GM20000 (cell line): Measurements from ENCODE around the gene NUDT8.
"Not testable (repeated sequence)": the region's sequence is repeated elsewhere in the genome, so short reads cannot be mapped to it uniquely, and the experiment has no call there.

Source experiments
- DNase-seq: peaks from one replicate; pipeline ENCODE4 v3.0.0; 2012; ENCODE audit warnings: low spot score
- TF ChIP-seq, protein P1 (sequence below): IDR thresholded peaks from 2 replicates; pipeline ENCODE4 v1.5.1; 2012; ENCODE audit warnings: mild to moderate bottlenecking, control low read depth; ENCODE audit errors: extremely low read depth, missing control alignments

Gene NUDT8

GRCh38 chr11:67626970-67627369 is 2.8 kb downstream of the NUDT8 start:
- DNase-seq: no peak
- TF ChIP-seq, protein P1, sequence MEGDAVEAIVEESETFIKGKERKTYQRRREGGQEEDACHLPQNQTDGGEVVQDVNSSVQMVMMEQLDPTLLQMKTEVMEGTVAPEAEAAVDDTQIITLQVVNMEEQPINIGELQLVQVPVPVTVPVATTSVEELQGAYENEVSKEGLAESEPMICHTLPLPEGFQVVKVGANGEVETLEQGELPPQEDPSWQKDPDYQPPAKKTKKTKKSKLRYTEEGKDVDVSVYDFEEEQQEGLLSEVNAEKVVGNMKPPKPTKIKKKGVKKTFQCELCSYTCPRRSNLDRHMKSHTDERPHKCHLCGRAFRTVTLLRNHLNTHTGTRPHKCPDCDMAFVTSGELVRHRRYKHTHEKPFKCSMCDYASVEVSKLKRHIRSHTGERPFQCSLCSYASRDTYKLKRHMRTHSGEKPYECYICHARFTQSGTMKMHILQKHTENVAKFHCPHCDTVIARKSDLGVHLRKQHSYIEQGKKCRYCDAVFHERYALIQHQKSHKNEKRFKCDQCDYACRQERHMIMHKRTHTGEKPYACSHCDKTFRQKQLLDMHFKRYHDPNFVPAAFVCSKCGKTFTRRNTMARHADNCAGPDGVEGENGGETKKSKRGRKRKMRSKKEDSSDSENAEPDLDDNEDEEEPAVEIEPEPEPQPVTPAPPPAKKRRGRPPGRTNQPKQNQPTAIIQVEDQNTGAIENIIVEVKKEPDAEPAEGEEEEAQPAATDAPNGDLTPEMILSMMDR: no peak

- DNase-seq: not testable (repeated sequence)
These were observed 3.5 kb downstream of the NUDT8 start for GRCh38 chr11:67626131-67626833.

DNA sequence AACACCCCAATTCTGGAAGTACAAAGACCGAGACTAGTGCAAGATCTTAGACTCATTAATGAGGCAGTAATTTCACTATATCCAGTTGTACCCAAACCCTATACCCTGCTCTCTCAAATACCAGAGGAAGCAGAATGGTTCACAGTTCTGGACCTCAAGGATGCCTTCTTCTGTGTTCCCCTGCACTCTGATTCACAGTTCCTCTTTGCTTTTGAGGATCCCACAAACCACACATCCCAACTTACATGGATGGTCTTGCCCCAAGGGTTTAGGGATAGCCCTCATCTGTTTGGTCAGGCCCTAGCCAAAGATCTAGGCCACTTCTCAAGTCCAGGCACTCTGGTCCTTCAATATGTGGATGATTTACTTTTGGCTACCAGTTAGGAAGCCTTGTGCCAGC is 5.9 kb downstream of the NUDT8 start:
- DNase-seq: not testable (repeated sequence)

- not testable (repeated sequence) for DNase-seq
These were observed 6.8 kb downstream of the NUDT8 start for GRCh38 chr11:67622905-67623304.

- not testable (repeated sequence) for DNase-seq
These were observed 7.8 kb downstream of the NUDT8 start for GRCh38 chr11:67621928-67622327.

- not testable (repeated sequence) for DNase-seq
These were observed 9.1 kb downstream of the NUDT8 start for GRCh38 chr11:67620621-67621020.

GRCh38 chr11:67619683-67620618 is 9.8 kb downstream of the NUDT8 start:
- DNase-seq: not testable (repeated sequence)

GRCh38 chr11:67618901-67619659 is 10.7 kb downstream of the NUDT8 start:
- not testable (repeated sequence) for DNase-seq

DNA sequence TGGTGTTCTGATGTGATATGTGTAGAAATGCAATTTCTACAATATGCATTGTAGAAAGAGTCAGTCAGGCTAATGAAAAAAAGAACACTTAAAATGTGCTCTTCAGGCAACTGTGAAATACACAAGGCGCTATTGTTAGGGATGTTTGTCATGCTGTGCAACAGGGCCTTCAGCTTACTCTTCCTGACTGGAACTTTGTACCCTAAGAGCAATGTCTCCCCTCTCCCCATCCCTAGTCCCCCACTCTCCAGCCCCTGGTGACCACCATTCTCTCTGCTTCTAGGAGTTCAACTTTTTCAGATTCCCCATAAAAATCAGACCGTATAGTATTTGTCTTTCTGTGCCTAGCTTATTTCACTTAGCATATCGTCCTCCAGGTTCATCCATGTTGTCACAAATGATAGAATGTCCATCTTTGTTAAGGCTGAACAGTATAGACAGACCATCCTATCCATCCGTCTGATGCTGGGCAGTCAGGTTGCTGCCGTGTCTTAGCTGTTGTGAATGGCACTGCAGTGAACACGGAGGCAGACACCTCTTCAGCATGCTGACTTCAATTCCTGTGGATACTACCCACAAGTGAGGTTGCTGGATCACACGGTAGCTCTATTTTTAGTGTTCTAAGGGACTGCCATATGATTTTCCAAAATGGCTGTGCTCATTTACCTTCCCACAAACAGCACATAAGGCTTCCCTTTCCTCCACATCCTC is 12.3 kb downstream of the NUDT8 start:
- TF ChIP-seq, protein P1: no peak
- no peak for DNase-seq

DNA sequence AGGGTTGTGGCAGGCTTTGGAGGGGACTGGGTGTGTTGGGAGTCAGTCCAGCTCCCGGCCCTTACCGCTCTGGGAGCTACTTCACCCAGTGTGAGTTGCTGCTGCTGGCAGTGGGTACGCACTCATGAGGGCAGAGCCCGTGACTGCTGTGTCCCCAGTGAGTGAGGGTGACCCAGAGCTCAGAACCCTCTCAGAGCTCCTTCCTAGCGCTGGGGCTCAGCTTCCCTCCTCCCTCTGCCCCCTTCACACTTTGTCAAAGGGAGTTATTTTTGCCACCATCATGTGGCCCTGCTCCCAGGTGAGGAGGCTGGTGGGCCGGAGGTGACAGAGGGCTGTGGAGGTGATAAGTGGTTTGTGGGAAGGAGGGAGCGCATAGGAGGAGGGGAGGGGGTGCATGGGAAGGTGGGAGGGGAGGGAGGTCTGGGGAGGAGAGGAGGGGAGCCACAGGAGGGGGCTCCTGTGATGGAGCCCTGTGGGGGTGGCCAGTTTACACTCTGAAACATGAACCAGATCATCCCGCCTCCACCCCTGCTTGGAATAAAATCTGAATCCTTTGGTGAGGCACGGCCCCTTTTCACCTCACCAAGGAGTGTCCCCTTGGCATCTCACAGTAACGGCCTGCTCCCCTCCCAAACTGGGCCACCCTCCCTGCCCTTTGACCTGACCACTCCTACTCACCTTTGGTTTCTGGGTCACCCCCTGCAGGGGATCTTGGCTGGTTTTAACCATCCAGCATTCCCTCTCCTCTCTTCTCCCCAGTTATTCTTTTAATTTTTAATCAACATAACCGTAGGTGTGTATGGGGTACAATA is 13.1 kb downstream of the NUDT8 start:
- no peak for DNase-seq

More for the DNA sequence above, 13.1 kb downstream of the NUDT8 start:
- TF ChIP-seq, protein P1: no peak
